Right lobe of liver (tissue), 6 donors: ENCODE measurements around the gene RPS14. TPM values are rescaled to one million over a fixed set of nuclear protein-coding genes. Genes with fewer than 3 reads are reported as not detected.

ENCODE experiments used
- ATAC-seq, 4 donors: fragments of 200-7000 bp; cut with Tn5 transposase; one replicate each; pipeline ENCODE4 v1.9.1; 2020; ENCODE audit warnings: mild to moderate bottlenecking in 4 of 4, moderate library complexity in 4 of 4
- DNase-seq, 3 donors: peaks; one replicate each; pipeline ENCODE4 v3.0.0-alpha.2; 2020
- H3K27ac ChIP-seq, 3 donors: fragments of 200-600 bp; one replicate each; pipeline ENCODE4 v1.8.0; 2022
- H3K27me3 ChIP-seq, 2 donors: fragments of 200-600 bp; one replicate each; pipeline ENCODE4 v1.8.0; 2022
- H3K36me3 ChIP-seq, 4 donors: fragments of 200-600 bp; sonication (generic) in 1 of 4; one replicate each; pipeline versions ENCODE4 v1.5.1 to v1.8.0; 2017 to 2022; ENCODE audit warnings: control low read depth in 1 of 4
- H3K4me1 ChIP-seq, 4 donors: fragments of 200-600 bp; sonication (generic) in 1 of 4; one replicate each; pipeline versions ENCODE4 v1.5.1 to v1.8.0; 2017 to 2022; ENCODE audit warnings: control low read depth in 1 of 4
- H3K4me3 ChIP-seq, 3 donors: fragments of 200-600 bp; one replicate each; pipeline ENCODE4 v1.8.0; 2022
- H3K9me3 ChIP-seq, 4 donors: fragments of 200-600 bp; sonication (generic) in 1 of 4; one replicate each; pipeline versions ENCODE4 v1.5.1 to v1.8.0; 2017 to 2022; ENCODE audit warnings: control low read depth in 1 of 4
- CTCF ChIP-seq, 4 donors: fragments of 200-600 bp in 3 of 4; fragments of 450-650 bp in 1 of 4; IDR thresholded peaks; one replicate each; pipeline versions ENCODE4 v1.5.1 to v1.8.0; 2016 to 2022; ENCODE audit warnings: antibody characterized with exemption in 4 of 4, mild to moderate bottlenecking in 2 of 4
- POLR2A ChIP-seq: fragments of 450-650 bp; IDR thresholded peaks from one replicate; pipeline ENCODE4 v1.6.1; 2017; ENCODE audit warnings: antibody characterized with exemption, mild to moderate bottlenecking
- WGBS: methylation state at CpG from one replicate; pipeline ENCODE4 v1.1.6; 2018; ENCODE audit warnings: low coverage, low lambda C conversion rate; ENCODE audit not compliant: insufficient coverage; ENCODE audit errors: missing lambda C conversion rate; 5-methylcytosine and 5-hydroxymethylcytosine counted together
- intact Hi-C, 2 donors: fragments of 100-400 bp; cut with DNase I; formaldehyde crosslinking; loops; one replicate each; pipeline versions ENCODE4 v1.11.2 to v1.14.1; 2022
- total RNA-seq, 6 experiments: library from RNA; depleted of rRNA in 2 of 6; stranded (reverse); fragments of >200 nt in 2 of 6; fragmentation: NEBNext Ultra II Directional in 3 of 6; extraction: Animal tissue kit (Norgen Biotek cat#: 25700) in 3 of 6; gene quantifications; one replicate each; pipeline versions ENCODE4 v1.1.0 to v1.2.4, GENCODE V29; 2016 to 2023
- donor health status: DM: no; HTN: yes; CAD: no.
- donor health status: DM: no; HTN: no; CAD: no.
- donor health status: DM: no; HTN: no; CAD: no.
- donor health status: DM: no; HTN: yes; CAD: no.
- donor health status: DM: no; HTN: yes; CAD: no.

RPS14 gene
- total RNA-seq, 6 experiments from 2014 or later, result 573 to 800 (median 663) TPM

GRCh38 chr5:150443242-150444075 lies 6.1 kb downstream of the RPS14 start:
- 78% methylated on average over 13 of the region's 15 CpGs for WGBS

GRCh38 chr5:150442699-150443080 lies 6.8 kb downstream of the RPS14 start:
- Histone ChIP-seq H3K4me1 (no peaks in the 10 kb centered on the region), H3K9me3 (no peaks in the 10 kb centered on the region), H3K27ac (no peak overlapping the region), H3K36me3 (peaks cover 24 to 48% (median 37%) of the 10 kb centered on the region in 4 donors), H3K4me3 (no peak overlapping the region), H3K27me3 (no peaks in the 10 kb centered on the region)
- 72% methylated on average over 5 of the region's 6 CpGs for WGBS
- intact Hi-C loops, result no loop called here
- TF ChIP-seq POLR2A, result no peak
- TF ChIP-seq CTCF (IDR thresholded peaks at IDR 0.05), result no peak
- DNase-seq (peak in 1 of 3 donors; percentile 5), ATAC-seq (no peak)

More at GRCh38 chr5:150443242-150444075, 6.1 kb downstream of the RPS14 start:
- DNase-seq (peak in 1 of 3 donors; percentile 15), ATAC-seq (no peak)
- Histone ChIP-seq H3K4me1 (peaks cover 0 to 6% (median 0%) of the 10 kb centered on the region in 4 donors), H3K4me3 (no peak overlapping the region), H3K36me3 (peaks cover 25 to 50% (median 38%) of the 10 kb centered on the region in 4 donors), H3K27me3 (no peaks in the 10 kb centered on the region), H3K9me3 (no peaks in the 10 kb centered on the region), H3K27ac (no peak overlapping the region)
- intact Hi-C loops, result no loop called here
- no peak for TF ChIP-seq CTCF (IDR thresholded peaks at IDR 0.05)
- TF ChIP-seq POLR2A, result no peak

GRCh38 chr5:150441813-150442698 lies 7.5 kb downstream of the RPS14 start:
- DNase-seq (peak in 1 of 3 donors; percentile 39), ATAC-seq (peak in 3 of 4 donors; percentile 11 to 15 (median 14))
- no peak overlapping the region for H3K27ac ChIP-seq
- TF ChIP-seq CTCF (IDR thresholded peaks at IDR 0.05) (no peak), POLR2A (no peak)
- H3K9me3 ChIP-seq, result no peaks in the 10 kb centered on the region
- intact Hi-C loops, result no loop called here
- H3K4me1 ChIP-seq, result no peaks in the 10 kb centered on the region
- H3K4me3 ChIP-seq, result no peak overlapping the region
- H3K36me3 ChIP-seq, result peaks cover 18 to 42% (median 32%) of the 10 kb centered on the region in 4 donors
- 48% methylated on average over 12 of the region's 18 CpGs for WGBS
- no peaks in the 10 kb centered on the region for H3K27me3 ChIP-seq

- WGBS, result 94% methylated on average over 12 of the region's 12 CpGs
- H3K27me3 ChIP-seq, result no peaks in the 10 kb centered on the region
- TF ChIP-seq CTCF (IDR thresholded peaks at IDR 0.05), result no peak
- TF ChIP-seq POLR2A, result no peak
- no peaks in the 10 kb centered on the region for H3K4me1 ChIP-seq
- H3K27ac ChIP-seq, result no peak overlapping the region
- no peaks in the 10 kb centered on the region for H3K9me3 ChIP-seq
- no peak overlapping the region for H3K4me3 ChIP-seq
- intact Hi-C loops, result no loop called here
- peaks cover 14 to 33% (median 23%) of the 10 kb centered on the region in 4 donors for H3K36me3 ChIP-seq
- ATAC-seq, result peak in 1 of 4 donors; percentile 6
- peak in 1 of 3 donors; percentile 16 for DNase-seq
These were observed 8.4 kb downstream of the RPS14 start for GRCh38 chr5:150440948-150441812.
